PC-3 (cell line): ENCODE measurements around the gene WDR5B. TPM values are rescaled to one million over a fixed set of nuclear protein-coding genes. Genes with fewer than 3 reads are reported as not detected.

Experiments
- ATAC-seq: fragments of 200-7000 bp; cut with Tn5 transposase; 2 replicates; pipeline ENCODE4 v1.9.1; 2020; ENCODE audit warnings: mild to moderate bottlenecking, moderate library complexity
- BruUV-seq: library from RNA; stranded (reverse); fragments of 400-500 nt; replicated peaks from 2 replicates; lab custom pipeline; 2021; lab: Mats Ljungman, UMichigan
- CTCF ChIA-PET: fragments of 300-600 bp; sonication (Branson Sonifier 250); formaldehyde crosslinking; loops from one replicate; lab custom pipeline; 2022; ENCODE audit warnings: antibody characterized with exemption; lab: Charles Lee
- POLR2A ChIA-PET: fragments of 300-600 bp; sonication (Branson Sonifier 250); formaldehyde crosslinking; loops from one replicate; lab custom pipeline; 2022; ENCODE audit warnings: antibody characterized with exemption; ENCODE audit not compliant: unreplicated experiment; lab: Charles Lee
- DNase-seq: peaks from one replicate; pipeline ENCODE4 v3.0.0-alpha.2; 2015
- H2AFZ ChIP-seq: fragments of 300-600 bp; sonication (generic); 2 replicates; pipeline ENCODE4 v1.6.0; 2016; ENCODE audit warnings: antibody characterized with exemption, low read length
- H3F3A ChIP-seq: fragments of 300-600 bp; sonication (generic); one replicate; pipeline ENCODE4 v1.6.0; 2017; ENCODE audit warnings: antibody characterized with exemption, low read length, control low read depth, mild to moderate bottlenecking; ENCODE audit not compliant: unreplicated experiment
- H3K27ac ChIP-seq: fragments of 300-600 bp; sonication (generic); 2 replicates; pipeline ENCODE4 v1.5.1; 2016; ENCODE audit warnings: mild to moderate bottlenecking, low read length
- H3K27me3 ChIP-seq: fragments of 300-600 bp; sonication (generic); 2 replicates; pipeline ENCODE4 v1.6.1; 2016; ENCODE audit warnings: low read length, mixed read lengths
- H3K36me3 ChIP-seq: fragments of 300-600 bp; sonication (generic); 2 replicates; pipeline ENCODE4 v1.6.1; 2016; ENCODE audit warnings: low read depth, mixed run types, low read length, mixed read lengths
- H3K4me1 ChIP-seq: fragments of 300-600 bp; sonication (generic); 2 replicates; pipeline ENCODE4 v1.5.1; 2016; ENCODE audit warnings: low read length; ENCODE audit not compliant: insufficient read depth
- H3K4me2 ChIP-seq: fragments of 300-600 bp; sonication (generic); 2 replicates; pipeline ENCODE4 v1.6.0; 2016; ENCODE audit warnings: low read length
- H3K4me3 ChIP-seq: fragments of 300-600 bp; sonication (generic); 2 replicates; pipeline ENCODE4 v1.5.1; 2016; ENCODE audit warnings: mild to moderate bottlenecking, low read length, mixed read lengths
- H3K79me2 ChIP-seq: fragments of 300-600 bp; sonication (generic); 2 replicates; pipeline ENCODE4 v1.6.1; 2017; ENCODE audit warnings: low read length, mixed read lengths
- H3K9ac ChIP-seq: fragments of 300-600 bp; sonication (generic); 2 replicates; pipeline ENCODE4 v1.6.0; 2016; ENCODE audit warnings: mild to moderate bottlenecking, low read length
- H3K9me2 ChIP-seq: fragments of 300-600 bp; sonication (generic); replicated peaks from 2 replicates; pipeline ENCODE4 v1.6.1; 2016; ENCODE audit warnings: mixed run types, low read length, mixed read lengths
- H3K9me3 ChIP-seq: fragments of 300-600 bp; sonication (generic); 2 replicates; pipeline ENCODE4 v1.6.1; 2016; ENCODE audit warnings: low read length, mixed read lengths
- H4K20me1 ChIP-seq: fragments of 300-600 bp; sonication (generic); 2 replicates; pipeline ENCODE4 v1.6.1; 2016; ENCODE audit warnings: low read length, mixed read lengths
- CTCF ChIP-seq: fragments of 300-600 bp; sonication (generic); conservative IDR thresholded peaks from 2 replicates; pipeline ENCODE4 v1.5.1; 2017; ENCODE audit warnings: antibody characterized with exemption, low read depth, mild to moderate bottlenecking, low read length
- EZH2 ChIP-seq: fragments of 300-600 bp; sonication (generic); IDR thresholded peaks from one replicate; pipeline ENCODE4 v1.6.1; 2017; ENCODE audit warnings: antibody characterized with exemption, mild to moderate bottlenecking, low read length; ENCODE audit not compliant: unreplicated experiment
- EZH2phosphoT487 ChIP-seq: fragments of 300-600 bp; sonication (generic); IDR thresholded peaks from 2 replicates; pipeline ENCODE4 v1.6.1; 2018; ENCODE audit warnings: mild to moderate bottlenecking, antibody characterized with exemption, low read length, borderline replicate concordance
- intact Hi-C: fragments of 100-400 bp; cut with micrococcal nuclease; formaldehyde crosslinking; loops from 2 replicates; pipeline ENCODE4 v1.9.0; 2023
- total RNA-seq: library from RNA; depleted of rRNA; stranded (reverse); fragments of >200 nt; gene quantifications from 2 replicates; pipeline ENCODE4 v1.2.3, GENCODE V29; 2014

WDR5B gene
- total RNA-seq, 1 experiment from 2014 or later, result 4.0 TPM

- H3K4me1 ChIP-seq, result no peaks in the 10 kb centered on the region
- intact Hi-C loops, result no loop called here
- H3K4me2 ChIP-seq, result no peak overlapping the region
- ChIA-PET POLR2A (interaction anchor here (0.7 kb wide), 1 partner anchor 12 kb away, joined by 5 read pairs; the partner anchor contains the start of gene WDR5B), CTCF (interaction anchor here (0.7 kb wide), 1 partner anchor 35 kb away, joined by 3 read pairs; no protein-coding TSS in a partner anchor)
- H2AFZ ChIP-seq, result no peak overlapping the region
- ATAC-seq (peak; percentile 62), DNase-seq (peak; percentile 24)
- no peak overlapping the region for H3K9ac ChIP-seq
- H3K9me3 ChIP-seq, result no peaks in the 10 kb centered on the region
- no peak for TF ChIP-seq EZH2phosphoT487
- TF ChIP-seq EZH2, result no peak
- TF ChIP-seq CTCF, result no peak
- H3K4me3 ChIP-seq, result no peak overlapping the region
- H3K36me3 ChIP-seq, result peaks cover 57% of the 10 kb centered on the region
- H3F3A ChIP-seq, result no peaks in the 10 kb centered on the region
- H4K20me1 ChIP-seq, result no peaks in the 10 kb centered on the region
- no TSS peak for BruUV-seq
- no peaks in the 10 kb centered on the region for H3K9me2 ChIP-seq
- H3K79me2 ChIP-seq, result no peaks in the 10 kb centered on the region
- no peaks in the 10 kb centered on the region for H3K27me3 ChIP-seq
- no peak overlapping the region for H3K27ac ChIP-seq
These were observed 12.1 kb upstream of the WDR5B start for GRCh38 chr3:122427857-122428471.

- H3K79me2 ChIP-seq, result peaks cover 20% of the 10 kb centered on the region
- H3K9me2 ChIP-seq, result no peaks in the 10 kb centered on the region
- H3F3A ChIP-seq, result no peaks in the 10 kb centered on the region
- DNase-seq (no peak), ATAC-seq (no peak)
- peaks cover 39% of the 10 kb centered on the region for H3K36me3 ChIP-seq
- CTCF ChIA-PET, result no interaction called here
- H3K9me3 ChIP-seq, result no peaks in the 10 kb centered on the region
- TF ChIP-seq CTCF (no peak), EZH2 (no peak), EZH2phosphoT487 (no peak)
- H3K4me1 ChIP-seq, result peaks cover 7% of the 10 kb centered on the region; the same call in 1 of the 2 replicates
- H3K4me2 ChIP-seq, result no peak overlapping the region
- no peak overlapping the region for H3K27ac ChIP-seq
- H3K4me3 ChIP-seq, result no peak overlapping the region
- no peak overlapping the region for H3K9ac ChIP-seq
- no peaks in the 10 kb centered on the region for H4K20me1 ChIP-seq
- H3K27me3 ChIP-seq, result no peaks in the 10 kb centered on the region
- POLR2A ChIA-PET, result no interaction called here
- H2AFZ ChIP-seq, result no peak overlapping the region
- intact Hi-C loops, result no loop called here
- no TSS peak for BruUV-seq
These were observed 6.0 kb upstream of the WDR5B start for GRCh38 chr3:122421836-122422235.

GRCh38 chr3:122421101-122421500, 5.2 kb upstream of the WDR5B start:
- no peak overlapping the region for H3K4me2 ChIP-seq
- intact Hi-C loops, result no loop called here
- H3K4me3 ChIP-seq, result no peak overlapping the region
- H3K4me1 ChIP-seq, result peaks cover 8% of the 10 kb centered on the region; the same call in 1 of the 2 replicates
- BruUV-seq, result no TSS peak
- no peaks in the 10 kb centered on the region for H4K20me1 ChIP-seq
- H3F3A ChIP-seq, result no peaks in the 10 kb centered on the region
- no peak for ATAC-seq
- TF ChIP-seq CTCF (no peak), EZH2phosphoT487 (no peak), EZH2 (no peak)
- no peaks in the 10 kb centered on the region for H3K27me3 ChIP-seq
- no peak overlapping the region for H3K9ac ChIP-seq
- H3K79me2 ChIP-seq, result peaks cover 26% of the 10 kb centered on the region
- peaks cover 31% of the 10 kb centered on the region for H3K36me3 ChIP-seq
- ChIA-PET POLR2A (interaction anchor here (0.6 kb wide), 1 partner anchor 13 kb away, joined by 5 read pairs; no protein-coding TSS in a partner anchor), CTCF (no interaction called here)
- DNase-seq, result no peak
- no peaks in the 10 kb centered on the region for H3K9me2 ChIP-seq
- no peak overlapping the region for H2AFZ ChIP-seq
- no peaks in the 10 kb centered on the region for H3K9me3 ChIP-seq
- H3K27ac ChIP-seq, result no peak overlapping the region
